LNCaP clone FGC (cell line): ENCODE results near the gene MTFR1L.
"Not testable (repeated sequence)": the region's sequence is repeated elsewhere in the genome, so short reads cannot be mapped to it uniquely, and the experiment has no call there.

ENCODE experiments used
- DNase-seq: peaks from one replicate; pipeline ENCODE4 v3.0.0-alpha.2; 2011; ENCODE audit warnings: low read depth
- H3K4me3 ChIP-seq: 2 replicates; pipeline ENCODE4 v1.5.1; 2011; ENCODE audit warnings: mild to moderate bottlenecking, low read depth, low read length, control low read depth
- TF ChIP-seq, protein P1 (sequence below): IDR thresholded peaks from 2 replicates; pipeline ENCODE4 v1.5.1; 2012; ENCODE audit warnings: mild to moderate bottlenecking; ENCODE audit not compliant: control insufficient read depth, insufficient read depth; ENCODE audit errors: extremely low read depth

MTFR1L gene

DNA sequence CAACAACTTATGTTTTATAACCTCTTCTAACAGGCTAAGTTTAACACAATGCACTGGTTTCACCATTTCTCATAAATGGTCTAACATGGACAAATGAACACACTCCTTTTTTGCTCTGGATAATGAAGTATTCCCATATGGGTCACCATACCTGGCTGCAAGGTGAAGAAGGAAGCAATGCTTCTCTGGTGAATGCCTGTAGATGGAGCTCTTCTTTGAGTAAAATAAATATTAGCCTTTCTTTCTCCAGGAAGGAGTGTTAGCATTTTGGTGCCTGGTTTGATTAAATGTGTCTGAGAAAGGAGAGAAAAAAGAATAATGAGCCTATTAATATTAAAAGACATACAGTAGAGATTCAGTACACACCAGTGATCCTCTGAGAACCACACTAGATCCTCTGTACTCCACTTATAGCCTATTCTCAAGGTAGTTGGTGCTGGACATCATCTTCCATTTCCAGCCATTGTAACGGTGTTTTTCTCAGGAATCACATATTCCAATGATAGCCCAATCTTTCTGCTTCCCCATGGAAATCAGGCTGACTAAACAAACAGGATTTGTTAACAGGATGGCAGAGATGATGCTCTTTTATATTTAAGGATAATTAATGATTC is 17.6 kb downstream of the MTFR1L start:
- TF ChIP-seq, protein P1, sequence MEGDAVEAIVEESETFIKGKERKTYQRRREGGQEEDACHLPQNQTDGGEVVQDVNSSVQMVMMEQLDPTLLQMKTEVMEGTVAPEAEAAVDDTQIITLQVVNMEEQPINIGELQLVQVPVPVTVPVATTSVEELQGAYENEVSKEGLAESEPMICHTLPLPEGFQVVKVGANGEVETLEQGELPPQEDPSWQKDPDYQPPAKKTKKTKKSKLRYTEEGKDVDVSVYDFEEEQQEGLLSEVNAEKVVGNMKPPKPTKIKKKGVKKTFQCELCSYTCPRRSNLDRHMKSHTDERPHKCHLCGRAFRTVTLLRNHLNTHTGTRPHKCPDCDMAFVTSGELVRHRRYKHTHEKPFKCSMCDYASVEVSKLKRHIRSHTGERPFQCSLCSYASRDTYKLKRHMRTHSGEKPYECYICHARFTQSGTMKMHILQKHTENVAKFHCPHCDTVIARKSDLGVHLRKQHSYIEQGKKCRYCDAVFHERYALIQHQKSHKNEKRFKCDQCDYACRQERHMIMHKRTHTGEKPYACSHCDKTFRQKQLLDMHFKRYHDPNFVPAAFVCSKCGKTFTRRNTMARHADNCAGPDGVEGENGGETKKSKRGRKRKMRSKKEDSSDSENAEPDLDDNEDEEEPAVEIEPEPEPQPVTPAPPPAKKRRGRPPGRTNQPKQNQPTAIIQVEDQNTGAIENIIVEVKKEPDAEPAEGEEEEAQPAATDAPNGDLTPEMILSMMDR, result peak; percentile 44
- DNase-seq, result no peak

DNA sequence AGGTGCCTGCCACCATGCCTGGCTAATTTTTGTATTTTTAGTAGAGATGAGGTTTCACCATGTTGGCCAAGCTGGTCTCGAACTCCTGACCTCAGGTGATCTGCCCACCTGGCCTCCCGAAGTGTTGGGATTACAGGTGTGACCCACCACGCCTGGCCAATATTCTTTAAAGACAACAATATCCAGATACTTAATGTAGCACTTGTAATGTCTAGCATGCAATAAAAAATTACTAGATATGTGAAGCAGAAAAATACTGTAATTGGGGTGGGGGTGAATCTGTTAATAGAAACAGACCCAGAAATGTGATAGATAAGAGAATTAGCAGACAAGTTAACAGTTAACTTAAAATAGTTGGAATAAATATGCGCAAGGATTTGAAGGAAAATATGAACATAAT is 20.1 kb downstream of the MTFR1L start:
- not testable (repeated sequence) for H3K4me3 ChIP-seq, DNase-seq

More for the DNA sequence above, 17.6 kb downstream of the MTFR1L start:
- H3K4me3 ChIP-seq, result no peak overlapping the region

DNA sequence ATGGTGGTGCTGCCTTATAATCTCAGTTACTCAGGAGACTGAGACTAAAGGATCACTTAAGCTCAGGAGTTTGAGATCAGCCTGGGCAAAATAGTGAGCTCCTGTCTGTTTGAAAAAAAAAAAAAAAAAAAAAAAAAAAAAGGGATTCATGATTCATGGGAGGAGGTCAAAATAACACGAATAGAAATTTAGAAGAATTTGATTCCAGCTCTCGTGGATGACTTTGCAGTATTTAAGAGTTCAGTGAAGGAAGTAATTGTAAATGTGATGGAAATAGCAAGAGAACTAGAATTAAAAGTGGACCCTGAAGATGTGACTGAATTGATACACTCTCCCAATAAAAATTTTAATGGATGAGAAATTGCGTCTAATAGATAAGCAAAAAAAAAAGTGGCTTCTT is 23.7 kb downstream of the MTFR1L start:
- no peak for DNase-seq
- no peak overlapping the region for H3K4me3 ChIP-seq
- TF ChIP-seq, protein P1, result no peak

DNA sequence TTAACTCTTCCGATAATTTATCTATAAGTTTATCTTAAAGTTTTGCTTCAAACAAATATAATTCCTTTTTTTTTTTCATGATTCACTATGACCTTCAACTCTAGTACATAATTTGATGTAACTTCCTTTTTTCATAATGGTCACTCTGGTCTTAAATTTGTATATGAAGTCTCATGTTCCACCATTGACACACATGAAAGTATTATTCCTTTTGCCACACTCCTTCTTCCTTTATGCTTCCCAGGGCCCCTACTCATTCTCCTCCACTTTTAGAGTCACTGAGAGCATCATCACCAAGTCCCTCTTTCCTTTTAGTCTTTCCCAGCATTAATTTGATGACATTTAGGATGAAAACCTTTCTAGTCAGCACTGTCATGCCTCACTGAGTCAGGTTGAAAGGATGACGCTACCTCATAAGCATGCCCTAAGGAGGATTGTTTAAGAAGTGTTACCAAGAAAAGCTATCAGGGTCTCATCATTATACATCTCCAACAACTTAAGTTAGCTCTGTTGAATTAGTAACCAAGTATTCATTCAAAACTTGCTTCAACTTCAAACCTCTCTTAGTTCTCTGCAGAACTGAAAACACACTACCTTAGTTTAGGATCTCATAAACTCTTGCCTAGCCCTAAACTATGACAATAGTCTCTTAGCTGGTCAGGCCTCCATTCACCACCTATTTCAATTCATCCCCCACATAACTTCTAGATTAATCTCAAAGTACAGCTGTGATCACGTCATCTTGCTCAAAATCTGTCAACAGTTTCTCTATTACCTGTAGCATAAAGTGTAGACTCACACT is 25.0 kb downstream of the MTFR1L start:
- TF ChIP-seq, protein P1, result no peak
- H3K4me3 ChIP-seq, result no peak overlapping the region
- no peak for DNase-seq

DNA sequence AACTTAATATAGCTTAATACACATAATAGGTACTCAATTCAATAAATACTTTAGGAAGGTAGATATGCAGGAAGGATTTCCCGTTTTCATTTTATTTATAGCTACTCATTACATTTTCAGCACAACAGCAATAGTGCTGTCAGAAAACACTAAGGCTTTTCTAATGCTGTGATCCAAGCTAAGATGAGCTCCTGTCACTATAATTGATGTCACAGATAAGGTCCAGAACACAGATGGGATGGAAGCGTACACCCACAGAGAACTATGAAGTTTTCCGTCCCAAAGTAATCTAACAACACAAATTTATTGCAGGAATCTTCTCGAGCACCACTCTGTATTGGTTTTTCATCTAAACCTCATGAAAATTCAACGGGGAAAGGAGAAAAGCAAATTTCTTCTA is 25.9 kb downstream of the MTFR1L start:
- H3K4me3 ChIP-seq, result no peak overlapping the region
- no peak for DNase-seq
- TF ChIP-seq, protein P1, result no peak

DNA sequence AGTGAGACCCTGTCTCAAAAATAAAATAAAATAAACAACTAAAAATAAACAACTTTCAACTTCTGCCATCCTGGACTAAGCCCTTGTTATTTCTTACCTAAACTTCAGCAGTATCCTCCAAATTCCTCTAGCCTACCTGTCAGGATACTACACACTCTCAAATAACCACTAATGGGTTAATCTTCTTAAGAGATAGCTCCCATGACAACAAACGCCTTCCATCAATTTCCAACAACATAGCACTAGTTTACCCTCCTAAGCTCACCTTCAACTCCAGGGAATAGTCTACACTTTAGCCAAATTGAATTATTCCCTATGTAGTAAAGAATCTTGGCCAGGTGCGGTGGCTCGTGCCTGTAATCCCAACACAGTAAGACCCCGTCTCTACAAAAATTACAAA is 28.2 kb downstream of the MTFR1L start:
- DNase-seq, result no peak
- TF ChIP-seq, protein P1, result no peak
- H3K4me3 ChIP-seq, result no peak overlapping the region

DNA sequence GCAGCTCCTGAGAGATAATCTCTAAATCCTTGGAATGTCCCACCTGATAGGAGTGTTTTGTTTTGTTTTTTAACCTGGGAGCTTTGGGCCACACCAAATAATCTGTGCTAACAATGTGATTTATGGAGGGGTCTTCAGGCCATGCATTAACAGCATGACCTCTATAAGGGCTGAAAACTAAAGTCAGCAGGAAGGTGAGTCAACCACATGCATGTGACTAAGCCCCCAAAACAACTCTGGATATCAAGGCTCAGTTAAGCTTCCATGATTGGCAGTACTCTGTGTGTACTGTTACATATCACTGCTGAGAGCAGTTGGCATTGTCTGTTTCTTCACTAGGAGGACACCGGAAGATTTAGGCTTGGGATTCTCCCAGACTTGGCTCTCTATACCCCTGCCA is 28.8 kb downstream of the MTFR1L start:
- H3K4me3 ChIP-seq, result no peak overlapping the region
- TF ChIP-seq, protein P1, result no peak
- no peak for DNase-seq
